Dedifferentiated amniotic fluid mesenchymal stem cell (primary cell): Measurements from ENCODE around the gene GLTP.
A peak's percentile ranks its signal among the peaks of the same experiment; 100 is the strongest.

Experiments used
- DNase-seq: peaks from one replicate; pipeline ENCODE4 v3.0.0-alpha.2; 2016; ENCODE audit errors: extremely low spot score

The GLTP gene

DNA sequence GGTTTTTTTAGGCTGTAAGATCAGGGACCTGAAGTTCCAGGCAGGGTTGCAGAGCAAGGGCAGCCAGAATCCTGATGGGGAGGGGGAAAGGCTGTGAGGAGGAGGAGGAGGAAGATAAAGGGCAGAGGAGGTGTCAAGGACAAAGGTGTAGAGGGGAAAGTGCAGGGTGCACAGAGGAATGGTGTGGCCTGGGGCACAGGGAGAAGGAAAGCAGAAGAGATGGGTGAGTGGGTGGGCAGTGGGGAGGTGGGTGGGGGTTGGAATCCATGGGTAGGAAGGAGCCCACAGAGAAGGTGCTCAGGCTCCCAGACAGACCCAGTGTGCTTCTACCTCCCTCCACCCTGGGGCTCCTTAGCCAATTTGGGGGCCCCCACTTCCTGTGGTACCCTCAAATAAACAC lies 58.4 kb downstream of the GLTP start:
- no peak for DNase-seq

DNA sequence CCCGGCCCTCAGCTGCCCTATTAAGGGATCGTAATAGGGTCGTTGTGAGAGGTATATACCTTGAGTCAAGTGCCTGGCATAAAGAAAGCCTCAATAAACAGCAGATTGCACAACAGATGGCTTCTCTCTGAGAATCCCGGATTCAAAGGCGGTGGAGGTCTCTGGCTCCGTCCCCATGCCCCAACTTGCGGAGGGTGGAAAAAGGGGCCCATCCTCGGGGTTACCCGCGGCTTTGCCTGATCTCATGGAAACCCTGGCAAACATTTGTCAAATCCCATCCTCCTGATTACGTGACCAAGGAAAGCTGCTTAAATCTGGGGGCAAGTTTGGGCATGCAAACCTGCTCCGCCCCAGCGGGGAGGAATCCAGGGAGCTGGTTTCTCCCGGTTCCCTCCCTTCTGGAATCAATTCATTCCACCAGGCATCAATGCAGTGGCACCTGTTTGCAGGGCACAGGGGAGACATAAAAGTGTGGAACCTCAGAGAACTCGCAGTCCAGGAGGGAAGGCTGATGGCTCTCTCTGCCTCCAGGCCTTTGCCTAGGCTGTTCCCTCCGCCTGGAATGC lies 59.4 kb downstream of the GLTP start:
- no peak for DNase-seq

DNA sequence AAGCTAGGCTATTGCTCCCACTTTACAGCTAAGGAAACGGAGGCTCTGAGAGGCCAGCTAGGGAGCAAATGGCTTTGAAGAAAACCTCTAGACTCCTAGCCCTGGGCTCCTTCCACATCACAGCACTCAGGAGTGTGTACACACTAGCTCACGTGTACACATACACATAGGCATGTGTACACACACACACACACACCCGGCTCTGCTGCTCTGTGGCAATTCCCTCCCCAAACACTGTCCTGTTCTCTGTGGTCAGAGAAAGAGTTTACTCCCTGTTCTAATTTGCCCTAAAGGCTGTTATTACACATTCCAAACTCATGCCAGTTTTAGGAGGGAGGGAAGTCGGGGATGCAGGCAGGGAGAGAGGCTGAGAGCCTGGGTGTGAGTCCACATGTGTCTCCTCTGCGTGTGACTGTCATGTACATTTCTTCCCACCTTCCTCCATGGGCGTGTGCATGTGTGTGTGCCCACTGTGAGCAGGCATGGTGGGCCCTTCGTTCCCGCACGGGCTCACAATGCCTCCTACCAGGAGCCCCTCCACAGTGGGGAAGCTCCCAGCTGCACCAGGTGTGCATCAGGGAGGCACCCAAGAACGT lies 61.3 kb downstream of the GLTP start:
- peak; percentile 79 for DNase-seq

DNA sequence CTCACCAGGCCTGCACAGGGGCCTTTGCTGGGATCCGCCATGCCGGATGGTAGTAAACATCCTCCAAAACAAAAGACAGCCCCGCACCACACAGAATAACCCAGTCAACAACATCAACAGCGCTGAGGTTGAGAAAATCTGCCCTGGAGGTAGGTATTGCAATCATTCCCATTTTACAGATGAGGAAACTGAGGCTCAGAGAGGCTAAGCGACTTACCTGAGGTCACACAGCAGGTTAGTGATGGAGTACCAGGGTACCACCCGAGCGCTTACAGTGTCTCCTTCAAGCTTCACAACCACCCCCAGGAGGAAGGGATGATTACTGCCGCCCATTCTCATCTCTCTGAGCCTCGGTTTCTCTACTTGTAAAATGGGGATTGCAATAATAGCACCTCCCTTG lies 62.1 kb downstream of the GLTP start:
- DNase-seq: no peak

DNA sequence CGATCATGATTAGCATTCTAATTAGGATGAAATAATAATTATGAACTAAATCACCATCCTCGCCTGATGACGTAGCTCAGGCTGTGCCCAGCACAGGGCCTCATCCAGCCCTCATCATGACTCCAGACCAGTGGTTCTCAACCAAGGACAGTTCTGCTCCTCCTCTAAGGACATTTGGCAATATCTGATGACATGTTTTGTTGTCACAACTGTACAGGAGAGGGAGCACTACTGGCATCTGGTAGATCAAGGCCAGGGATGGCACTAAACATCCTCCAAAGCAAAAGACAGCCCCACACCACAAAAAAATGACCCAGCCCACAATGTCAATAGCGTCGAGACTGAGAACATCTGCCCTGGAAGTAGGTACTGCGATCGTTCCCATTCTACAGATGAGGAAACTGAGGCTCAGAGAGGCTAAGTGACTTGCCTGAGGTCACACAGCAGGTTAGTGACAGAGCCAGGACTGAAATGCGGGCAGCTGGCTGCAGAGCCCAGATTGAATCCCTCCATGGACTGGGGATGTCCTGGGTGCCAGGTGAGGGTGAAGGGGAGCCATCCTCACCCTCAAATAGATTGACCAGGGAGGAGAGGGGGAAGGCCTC lies 62.6 kb downstream of the GLTP start:
- DNase-seq: no peak

GRCh38 chr12:109816870-109817269 lies 63.5 kb downstream of the GLTP start:
- DNase-seq: no peak

- no peak for DNase-seq
Measured at GRCh38 chr12:109815757-109816617, 64.4 kb downstream of the GLTP start.

DNA sequence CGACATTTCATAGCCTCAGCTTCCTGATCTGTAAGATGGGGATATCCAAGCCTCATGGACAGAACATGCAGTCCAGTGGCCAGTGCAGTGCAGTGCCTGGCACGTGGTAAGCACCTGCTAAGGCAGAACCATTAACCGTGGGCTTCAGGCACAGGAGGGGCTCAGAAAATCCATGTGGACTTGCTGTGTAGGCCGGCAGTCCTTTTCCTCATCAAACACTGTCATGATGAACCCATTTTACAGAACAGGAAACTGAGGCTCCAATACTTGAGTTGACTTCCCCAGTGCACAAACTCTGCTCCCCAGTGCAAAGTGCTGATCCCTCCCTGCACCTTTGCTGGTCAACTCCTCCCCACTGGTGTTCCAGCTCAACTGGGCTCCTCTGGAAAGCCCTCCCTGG lies 65.1 kb downstream of the GLTP start:
- no peak for DNase-seq

- DNase-seq: no peak
Measured at GRCh38 chr12:109814600-109815150, 65.7 kb downstream of the GLTP start.

DNA sequence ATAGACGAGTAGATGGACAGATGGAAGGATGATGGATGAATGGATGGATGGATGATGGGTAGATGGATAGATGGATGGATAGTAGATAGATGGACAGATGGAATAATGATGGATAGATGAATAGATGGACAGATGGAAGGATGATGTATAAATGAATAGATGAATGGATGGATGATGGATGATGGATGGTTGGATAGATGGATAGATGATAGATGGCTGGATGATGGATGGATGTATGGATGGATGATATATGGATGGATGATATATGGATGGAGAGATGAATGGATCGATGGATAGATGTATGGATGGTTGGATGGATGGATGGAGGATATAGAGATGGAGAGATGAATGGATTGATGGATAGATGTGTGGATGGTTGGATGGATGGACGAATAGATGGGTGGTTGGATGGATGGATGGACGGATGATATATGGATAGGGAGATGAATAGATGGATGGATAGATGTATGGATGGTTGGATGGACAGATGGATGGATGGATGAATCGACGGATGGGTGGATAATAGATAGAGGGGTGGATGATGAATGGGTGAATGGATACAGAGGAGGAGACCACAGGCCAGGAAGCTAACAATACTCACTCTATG lies 66.4 kb downstream of the GLTP start:
- no peak for DNase-seq

DNA sequence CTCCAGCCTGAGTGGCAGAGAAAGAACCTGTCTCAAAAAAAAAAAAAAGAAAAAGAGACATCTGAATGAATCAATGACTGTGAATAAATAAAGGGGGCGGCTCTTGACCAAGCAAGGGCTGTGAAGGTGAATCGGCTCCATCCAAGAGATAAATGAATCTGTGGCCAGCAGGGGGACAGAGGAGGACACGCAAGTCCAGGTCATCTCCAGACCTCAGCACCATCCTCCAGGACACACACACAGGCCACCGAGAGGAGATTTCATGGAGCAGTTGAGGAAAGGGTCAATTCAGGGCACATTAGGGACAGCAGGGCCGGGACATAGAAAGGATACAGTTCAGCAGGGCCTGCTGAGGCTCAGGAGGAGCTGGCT lies 68.7 kb downstream of the GLTP start:
- no peak for DNase-seq

- no peak for DNase-seq
Measured at GRCh38 chr12:109810954-109811623, 69.3 kb downstream of the GLTP start.

DNA sequence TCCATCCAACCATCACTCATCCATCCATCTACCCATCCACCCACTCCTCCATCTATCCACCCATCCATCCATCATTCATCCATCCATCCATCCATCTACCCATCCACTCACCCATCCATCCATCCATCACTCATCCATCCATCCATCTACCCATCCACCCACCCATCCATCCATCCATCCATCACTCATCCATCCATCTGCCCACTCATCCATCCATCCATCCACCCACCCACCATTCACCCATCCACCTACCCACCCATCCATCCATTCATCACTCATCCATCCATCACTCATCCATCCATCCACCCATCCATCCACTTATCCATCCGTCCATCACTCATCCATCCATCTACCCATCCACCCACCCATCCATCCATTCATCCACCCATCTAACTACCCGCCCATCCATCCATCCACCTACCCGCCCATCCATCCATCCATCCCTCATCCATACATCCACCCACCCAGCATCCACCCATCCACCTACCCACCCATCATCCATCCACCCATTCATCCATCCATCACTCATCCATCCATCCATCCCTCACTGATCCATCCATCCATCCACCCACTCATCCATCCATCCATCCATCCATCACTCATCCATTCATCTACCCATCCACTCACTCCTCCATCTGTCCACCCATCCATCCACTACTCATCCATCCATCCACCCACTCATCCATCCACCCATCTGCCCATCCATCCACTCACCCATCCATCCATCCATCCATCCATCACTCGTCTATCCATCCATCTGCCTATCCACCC lies 71.3 kb downstream of the GLTP start:
- no peak for DNase-seq

GRCh38 chr12:109807954-109808643 lies 72.2 kb downstream of the GLTP start:
- no peak for DNase-seq

DNA sequence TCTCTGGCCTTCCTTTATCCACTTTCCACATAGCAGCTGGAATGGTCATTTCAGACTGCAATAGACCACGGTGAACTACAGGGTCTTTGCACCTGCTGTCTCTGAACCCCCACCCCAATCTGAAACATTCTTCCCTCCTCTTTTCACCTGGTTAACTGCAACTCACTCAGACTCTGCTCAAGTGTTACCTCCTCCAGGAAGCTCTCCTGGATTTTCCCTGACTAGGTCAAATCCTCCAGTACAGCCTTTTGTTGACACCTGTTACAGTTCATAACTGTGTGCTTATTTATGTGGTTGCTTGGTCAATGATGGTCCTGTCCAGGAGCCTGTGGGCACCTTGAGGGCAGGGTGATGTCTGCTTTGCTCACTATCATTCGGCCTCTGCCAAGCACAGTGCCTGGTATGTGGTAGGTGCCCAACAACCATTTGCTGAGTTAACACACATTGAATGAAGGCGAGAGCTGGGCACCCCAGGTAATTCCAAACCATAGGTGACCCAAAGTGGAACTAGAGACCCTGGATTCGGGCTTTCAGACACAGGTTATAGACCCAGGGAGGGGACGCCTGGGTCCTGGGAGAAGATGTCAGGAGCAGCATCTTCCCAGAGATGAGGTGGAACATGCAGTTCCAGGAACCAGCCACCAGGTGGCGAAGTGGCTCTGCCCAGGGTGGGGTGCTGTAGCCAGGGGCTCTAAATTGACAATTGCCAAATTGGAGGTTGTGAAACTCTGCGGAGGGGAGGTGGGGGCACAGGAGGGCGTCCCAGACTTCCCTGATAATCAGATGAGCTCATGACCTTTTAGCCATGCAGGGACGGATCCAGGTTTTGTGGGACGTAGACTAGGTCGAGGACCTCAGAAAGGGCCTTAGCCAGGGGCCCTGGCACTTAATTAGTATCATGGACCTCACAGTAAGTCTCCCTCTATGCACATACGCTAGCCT lies 75.2 kb downstream of the GLTP start:
- peak; percentile 43 for DNase-seq

DNA sequence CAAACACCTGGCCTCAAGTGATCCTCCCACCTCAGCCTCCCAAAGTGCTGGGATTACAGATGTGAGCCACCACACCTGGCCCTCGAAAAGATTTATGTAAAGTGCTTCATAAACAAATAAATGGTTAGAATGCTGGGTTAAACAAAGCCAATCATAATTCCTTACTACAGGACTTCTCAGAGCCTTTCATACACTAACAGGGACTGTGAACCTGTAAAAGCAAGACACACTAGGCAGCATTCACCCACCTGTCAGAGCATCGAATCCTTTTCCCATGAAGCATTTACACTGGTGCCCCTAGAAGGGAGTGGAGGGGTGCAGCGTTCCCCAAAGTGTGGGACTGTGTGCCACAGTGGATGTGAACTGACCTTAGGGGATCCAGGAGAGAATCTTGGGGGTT lies 76.7 kb downstream of the GLTP start:
- no peak for DNase-seq

GRCh38 chr12:109802828-109803227 lies 77.5 kb downstream of the GLTP start:
- DNase-seq: no peak
